ENCODE results near the gene MMAB. TPM values are rescaled to one million over a fixed set of nuclear protein-coding genes. Genes with fewer than 3 reads are reported as not detected.

Gene MMAB
- total RNA-seq (46.6 and 66.6 TPM in 2 replicates), polyA plus RNA-seq (80.6 and 80.8 TPM in 2 replicates)

- Histone ChIP-seq H3K36me3 (replicated peaks; ENCODE audit: insufficient read depth, low read depth) (no peaks in the 10 kb centered on the region), H3K27me3 (no peaks in the 10 kb centered on the region), H3K9me2 (replicated peaks; ENCODE audit: insufficient read depth) (no peaks in the 10 kb centered on the region), H2AFZ (peak within 1 kb of the TSS; percentile 32), H3K4me1 (ENCODE audit: insufficient read depth) (peaks cover 12% of the 10 kb centered on the region), H3K79me2 (peaks cover 39% of the 10 kb centered on the region), H3K4me2 (peak within 1 kb of the TSS; percentile 85), H3K4me3 (peak within 1 kb of the TSS; percentile 59), H3K9me3 (ENCODE audit: low read depth) (no peaks in the 10 kb centered on the region), H4K20me1 (ENCODE audit: insufficient read depth, poor library complexity, severe bottlenecking) (no peaks in the 10 kb centered on the region), H3K27ac (peak within 1 kb of the TSS; percentile 87)
- 3% methylated on average over 54 of the region's 74 CpGs for WGBS (ENCODE audit: low lambda C conversion rate, missing lambda C conversion rate)
- DNase-seq (ENCODE audit: low spot score), result peak; percentile 99
- TF ChIP-seq EZH2 (IDR thresholded peaks at IDR 0.05; ENCODE audit: borderline replicate concordance) (no peak), CTCF (IDR thresholded peaks at IDR 0.05; ENCODE audit: poor library complexity) (no peak), EZH2phosphoT487 (IDR thresholded peaks at IDR 0.05; ENCODE audit: low read depth, severe bottlenecking, unreplicated experiment) (no peak)
These were observed at the start of gene MMAB, which contains the start of gene MVK for GRCh38 chr12:109573029-109573913. MMAB (minus strand) TSS chr12:109573504; CDS start chr12:109573480, 24 bp downstream. MVK (plus strand) TSS chr12:109573794; CDS start chr12:109574823, 1,029 bp downstream.

- no peak for DNase-seq (ENCODE audit: low spot score)
These were observed 48.6 kb upstream of the MMAB start for GRCh38 chr12:109621901-109622364.

GRCh38 chr12:109621211-109621694 lies 47.9 kb upstream of the MMAB start:
- no peak overlapping the region for H3K4me2 ChIP-seq

More at GRCh38 chr12:109621901-109622364, 48.6 kb upstream of the MMAB start:
- Histone ChIP-seq H3K27me3 (peaks cover 10% of the 10 kb centered on the region), H3K9me2 (replicated peaks; ENCODE audit: insufficient read depth) (no peaks in the 10 kb centered on the region), H3K27ac (no peak overlapping the region), H3K79me2 (no peaks in the 10 kb centered on the region), H3K4me1 (ENCODE audit: insufficient read depth) (peaks cover 4% of the 10 kb centered on the region), H2AFZ (no peak overlapping the region), H3K36me3 (replicated peaks; ENCODE audit: insufficient read depth, low read depth) (no peaks in the 10 kb centered on the region), H3K9me3 (ENCODE audit: low read depth) (no peaks in the 10 kb centered on the region), H3K4me3 (no peak overlapping the region), H3K4me2 (peak overlapping the region; percentile 44), H4K20me1 (ENCODE audit: insufficient read depth, poor library complexity, severe bottlenecking) (no peaks in the 10 kb centered on the region)
- TF ChIP-seq EZH2phosphoT487 (IDR thresholded peaks at IDR 0.05; ENCODE audit: low read depth, severe bottlenecking, unreplicated experiment), result no peak
- no peak for TF ChIP-seq CTCF (IDR thresholded peaks at IDR 0.05; ENCODE audit: poor library complexity)
- no peak for TF ChIP-seq EZH2 (IDR thresholded peaks at IDR 0.05; ENCODE audit: borderline replicate concordance)
- WGBS (ENCODE audit: low lambda C conversion rate, missing lambda C conversion rate), result 50% methylated on average over 22 of the region's 22 CpGs

More at GRCh38 chr12:109621211-109621694, 47.9 kb upstream of the MMAB start:
- no peak for DNase-seq (ENCODE audit: low spot score)
- Histone ChIP-seq H3K36me3 (replicated peaks; ENCODE audit: insufficient read depth, low read depth) (no peaks in the 10 kb centered on the region), H3K4me1 (ENCODE audit: insufficient read depth) (peaks cover 4% of the 10 kb centered on the region), H3K9me3 (ENCODE audit: low read depth) (no peaks in the 10 kb centered on the region), H3K4me3 (no peak overlapping the region), H3K27me3 (peaks cover 16% of the 10 kb centered on the region), H3K79me2 (no peaks in the 10 kb centered on the region), H2AFZ (no peak overlapping the region), H4K20me1 (ENCODE audit: insufficient read depth, poor library complexity, severe bottlenecking) (no peaks in the 10 kb centered on the region), H3K27ac (no peak overlapping the region), H3K9me2 (replicated peaks; ENCODE audit: insufficient read depth) (no peaks in the 10 kb centered on the region)
- WGBS (ENCODE audit: low lambda C conversion rate, missing lambda C conversion rate), result 40% methylated on average over 1 of the region's 1 CpG
- TF ChIP-seq EZH2phosphoT487 (IDR thresholded peaks at IDR 0.05; ENCODE audit: low read depth, severe bottlenecking, unreplicated experiment), result no peak
- no peak for TF ChIP-seq EZH2 (IDR thresholded peaks at IDR 0.05; ENCODE audit: borderline replicate concordance)
- TF ChIP-seq CTCF (IDR thresholded peaks at IDR 0.05; ENCODE audit: poor library complexity), result no peak

Measured in hepatocyte (in vitro differentiated cells).